ENCODE results near the gene ZNHIT2.

The ZNHIT2 gene

DNA sequence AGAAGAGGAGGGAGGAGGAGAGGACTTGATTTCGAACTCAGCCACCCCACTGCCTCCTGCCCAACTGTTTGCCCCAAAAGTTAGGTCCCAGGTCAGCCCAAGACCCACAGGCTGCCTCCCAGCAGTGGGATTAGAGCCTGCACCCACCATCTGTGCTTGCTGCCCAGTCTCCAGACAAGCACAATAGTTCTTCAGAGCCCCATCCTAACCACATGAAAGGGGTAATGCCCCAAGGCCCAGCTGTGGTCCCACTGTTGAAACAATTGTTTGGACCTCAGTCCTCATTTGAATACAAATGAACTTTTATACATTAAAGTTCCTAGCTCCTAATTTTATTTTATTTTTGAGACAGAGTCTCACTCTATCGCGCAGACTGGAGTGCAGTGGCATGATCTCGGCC is 26.9 kb downstream of the ZNHIT2 start:
- no peak overlapping the region for H3K27ac ChIP-seq
- no peak for TF ChIP-seq ZFX (IDR thresholded peaks at IDR 0.05)
- TF ChIP-seq, protein P1, sequence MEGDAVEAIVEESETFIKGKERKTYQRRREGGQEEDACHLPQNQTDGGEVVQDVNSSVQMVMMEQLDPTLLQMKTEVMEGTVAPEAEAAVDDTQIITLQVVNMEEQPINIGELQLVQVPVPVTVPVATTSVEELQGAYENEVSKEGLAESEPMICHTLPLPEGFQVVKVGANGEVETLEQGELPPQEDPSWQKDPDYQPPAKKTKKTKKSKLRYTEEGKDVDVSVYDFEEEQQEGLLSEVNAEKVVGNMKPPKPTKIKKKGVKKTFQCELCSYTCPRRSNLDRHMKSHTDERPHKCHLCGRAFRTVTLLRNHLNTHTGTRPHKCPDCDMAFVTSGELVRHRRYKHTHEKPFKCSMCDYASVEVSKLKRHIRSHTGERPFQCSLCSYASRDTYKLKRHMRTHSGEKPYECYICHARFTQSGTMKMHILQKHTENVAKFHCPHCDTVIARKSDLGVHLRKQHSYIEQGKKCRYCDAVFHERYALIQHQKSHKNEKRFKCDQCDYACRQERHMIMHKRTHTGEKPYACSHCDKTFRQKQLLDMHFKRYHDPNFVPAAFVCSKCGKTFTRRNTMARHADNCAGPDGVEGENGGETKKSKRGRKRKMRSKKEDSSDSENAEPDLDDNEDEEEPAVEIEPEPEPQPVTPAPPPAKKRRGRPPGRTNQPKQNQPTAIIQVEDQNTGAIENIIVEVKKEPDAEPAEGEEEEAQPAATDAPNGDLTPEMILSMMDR (conservative IDR thresholded peaks at IDR 0.05) = no peak

DNA sequence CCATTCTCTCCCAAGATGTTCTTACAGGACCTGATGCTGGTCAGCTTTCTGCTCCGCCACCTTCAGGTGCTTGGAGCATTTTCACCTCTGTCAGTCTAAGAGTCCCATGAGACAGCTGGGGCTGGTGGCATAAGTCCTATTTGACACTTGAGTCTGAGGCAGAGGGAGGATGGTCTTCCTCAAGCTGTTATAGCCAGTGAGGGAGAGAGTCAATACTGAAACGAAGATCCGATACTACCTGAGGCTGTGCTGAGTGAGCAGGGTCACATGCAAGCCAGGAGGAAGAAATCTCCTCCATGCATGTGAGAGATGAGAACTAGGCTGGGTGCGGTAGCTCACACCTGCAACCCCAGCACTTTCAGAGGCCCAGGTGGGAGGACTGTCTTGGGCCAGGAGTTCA is 27.9 kb downstream of the ZNHIT2 start:
- no peak overlapping the region for H3K27ac ChIP-seq
- no peak for TF ChIP-seq ZFX (IDR thresholded peaks at IDR 0.05)
- TF ChIP-seq, protein P1 (conservative IDR thresholded peaks at IDR 0.05) = no peak

DNA sequence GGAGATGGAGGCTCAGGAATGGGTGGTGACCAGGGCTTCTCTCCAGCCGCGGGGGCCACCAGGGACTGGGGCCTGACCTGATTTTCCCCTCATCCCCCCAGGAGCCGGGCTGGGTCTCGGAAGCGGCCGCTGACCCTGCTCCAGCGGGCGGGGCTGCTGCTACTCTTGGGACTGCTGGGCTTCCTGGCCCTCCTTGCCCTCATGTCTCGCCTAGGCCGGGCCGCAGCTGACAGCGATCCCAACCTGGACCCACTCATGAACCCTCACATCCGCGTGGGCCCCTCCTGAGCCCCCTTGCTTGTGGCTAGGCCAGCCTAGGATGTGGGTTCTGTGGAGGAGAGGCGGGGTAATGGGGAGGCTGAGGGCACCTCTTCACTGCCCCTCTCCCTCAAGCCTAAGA is 29.7 kb downstream of the ZNHIT2 start:
- no peak for TF ChIP-seq ZFX (IDR thresholded peaks at IDR 0.05)
- TF ChIP-seq, protein P1 (conservative IDR thresholded peaks at IDR 0.05) = no peak
- no peak overlapping the region for H3K27ac ChIP-seq

DNA sequence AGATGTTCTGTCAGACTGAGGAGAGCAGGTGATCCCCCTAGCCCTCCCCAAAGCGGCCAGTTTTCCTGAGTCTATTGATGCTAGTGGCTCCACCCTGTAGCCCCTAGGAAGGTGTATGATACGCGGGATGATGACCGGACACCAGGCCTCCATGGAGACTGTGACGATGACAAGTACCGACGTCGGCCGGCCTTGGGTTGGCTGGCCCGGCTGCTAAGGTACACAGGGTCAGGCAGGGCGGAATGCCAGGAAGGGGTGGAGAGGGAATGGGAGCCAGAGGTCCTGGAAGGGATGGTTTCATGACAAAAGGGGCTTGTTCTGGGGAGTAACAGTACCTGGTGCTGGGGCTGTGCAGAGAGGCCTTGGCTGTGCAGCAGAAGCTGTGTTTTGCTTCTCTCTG is 30.3 kb downstream of the ZNHIT2 start:
- H3K27ac ChIP-seq = no peak overlapping the region
- no peak for TF ChIP-seq ZFX (IDR thresholded peaks at IDR 0.05)
- TF ChIP-seq, protein P1 (conservative IDR thresholded peaks at IDR 0.05) = no peak

DNA sequence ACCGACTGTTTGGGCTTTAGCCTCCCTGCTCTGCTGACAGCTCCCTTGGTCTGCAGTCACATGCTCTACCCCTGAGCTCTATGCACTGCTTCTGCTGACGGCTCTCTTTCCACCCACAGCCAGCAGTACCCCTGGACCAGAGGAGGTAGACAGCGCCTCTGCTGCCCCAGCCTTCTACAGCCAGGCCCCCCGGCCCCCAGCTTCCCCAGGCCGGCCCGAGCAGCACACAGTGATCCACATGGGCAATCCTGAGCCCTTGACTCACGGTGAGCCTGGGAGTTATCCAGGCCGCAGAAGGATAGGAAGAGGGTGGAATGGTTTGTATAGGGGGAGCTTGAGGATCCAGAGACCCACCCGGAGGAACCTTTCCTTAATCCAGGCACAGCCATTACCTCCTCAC is 30.7 kb downstream of the ZNHIT2 start:
- H3K27ac ChIP-seq = no peak overlapping the region
- TF ChIP-seq, protein P1 (conservative IDR thresholded peaks at IDR 0.05) = no peak
- no peak for TF ChIP-seq ZFX (IDR thresholded peaks at IDR 0.05)

DNA sequence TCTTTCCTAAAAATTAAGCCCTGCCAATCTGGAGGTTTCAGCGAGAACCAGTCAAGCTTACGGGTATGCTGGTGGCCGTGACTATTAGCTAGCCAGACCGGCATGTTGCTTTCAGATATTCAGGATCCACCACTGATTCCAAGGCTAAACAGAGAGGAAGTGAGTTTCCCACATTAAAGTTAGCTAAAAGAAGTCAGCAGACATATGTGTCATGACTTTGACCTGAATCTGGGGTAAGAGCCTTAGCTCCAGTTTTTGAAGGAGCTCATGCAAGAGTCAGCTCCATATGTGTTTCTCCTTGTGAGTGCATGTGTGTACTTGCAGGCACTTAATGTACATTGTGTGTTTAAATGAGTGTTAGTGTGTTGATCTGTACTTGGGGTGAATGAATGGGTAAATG is 32.1 kb downstream of the ZNHIT2 start:
- no peak overlapping the region; the same call in 1 of the 2 replicates for H3K27ac ChIP-seq
- no peak for TF ChIP-seq ZFX (IDR thresholded peaks at IDR 0.05)
- TF ChIP-seq, protein P1 (conservative IDR thresholded peaks at IDR 0.05) = no peak

DNA sequence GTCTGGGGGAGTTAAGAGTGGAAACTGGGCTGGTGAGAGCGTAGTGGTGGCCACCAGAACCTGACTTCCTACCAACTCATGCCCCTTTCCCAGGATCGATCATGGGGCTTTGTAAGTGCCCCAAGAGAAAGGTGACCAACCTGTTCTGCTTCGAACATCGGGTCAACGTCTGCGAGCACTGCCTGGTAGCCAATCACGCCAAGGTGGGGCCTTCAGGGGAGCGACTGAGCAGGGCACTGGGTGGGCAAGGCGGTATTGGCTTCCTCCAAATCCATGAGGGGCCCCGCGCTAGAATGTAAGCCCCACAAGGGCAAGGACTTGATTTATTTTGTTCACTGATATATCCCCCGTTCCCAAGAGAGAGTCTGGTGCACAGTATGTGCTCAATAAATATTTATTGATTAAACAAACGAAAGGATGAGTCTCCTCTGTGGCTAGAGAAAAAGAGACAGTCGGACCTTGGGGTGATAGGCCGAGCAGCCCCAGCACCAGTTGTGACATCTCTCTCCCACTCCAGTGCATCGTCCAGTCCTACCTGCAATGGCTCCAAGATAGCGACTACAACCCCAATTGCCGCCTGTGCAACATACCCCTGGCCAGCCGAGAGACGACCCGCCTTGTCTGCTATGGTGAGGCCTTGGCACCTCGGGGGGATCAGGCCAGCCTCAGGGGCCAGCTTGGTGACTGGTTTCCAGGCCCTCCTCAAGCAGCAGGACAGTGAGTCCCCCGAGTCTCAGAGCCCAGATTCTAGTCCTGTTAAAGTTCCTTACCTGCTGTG is 32.7 kb downstream of the ZNHIT2 start:
- TF ChIP-seq, protein P1 (conservative IDR thresholded peaks at IDR 0.05) = no peak
- no peak for TF ChIP-seq ZFX (IDR thresholded peaks at IDR 0.05)
- peak overlapping the region; percentile 91 for H3K27ac ChIP-seq

Measured in C4-2B (cell line).